Measurements from ENCODE around the gene PDE11A.

DNA sequence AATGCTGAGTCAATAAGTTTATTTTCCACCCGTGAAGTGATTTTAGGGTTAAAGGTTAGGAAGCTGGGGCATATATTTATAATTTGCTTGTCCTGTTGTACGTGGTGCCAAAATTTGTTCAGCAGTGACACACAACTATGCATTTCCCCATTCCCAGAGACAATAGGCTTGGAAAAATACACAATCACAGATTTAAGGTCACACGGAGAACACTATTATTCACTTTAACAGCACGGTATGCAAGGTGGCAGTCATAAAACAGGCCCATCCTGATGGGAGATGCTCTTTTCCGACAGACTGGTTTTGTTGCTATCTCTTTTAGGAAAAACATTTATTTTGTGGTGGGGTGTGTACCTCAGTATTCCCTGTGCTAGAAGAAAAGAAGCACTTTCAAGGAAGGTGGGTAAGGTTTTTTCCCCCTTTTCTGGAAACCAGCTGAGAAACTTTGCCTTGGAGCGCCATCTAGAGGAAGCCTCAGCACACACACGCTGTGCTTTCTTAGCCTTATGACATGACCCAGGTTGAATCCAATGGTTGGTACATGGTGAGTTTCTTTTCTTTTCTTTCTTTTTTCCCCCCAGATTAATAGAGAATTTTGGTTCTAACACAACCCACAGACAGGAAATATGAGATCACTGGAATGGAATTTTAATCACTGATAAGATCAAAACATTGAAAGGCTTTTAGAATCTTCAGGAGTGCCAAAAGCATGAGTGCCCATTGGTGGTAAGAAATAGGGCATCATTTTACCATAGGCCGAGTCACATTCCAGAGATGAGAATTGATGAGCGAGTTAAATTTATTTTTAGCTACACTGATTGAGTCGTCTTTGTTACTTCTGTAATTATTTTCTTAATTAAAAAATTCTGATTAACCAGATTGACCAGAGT, 347.9 kb downstream of the PDE11A start:
- TF ChIP-seq, protein P1, sequence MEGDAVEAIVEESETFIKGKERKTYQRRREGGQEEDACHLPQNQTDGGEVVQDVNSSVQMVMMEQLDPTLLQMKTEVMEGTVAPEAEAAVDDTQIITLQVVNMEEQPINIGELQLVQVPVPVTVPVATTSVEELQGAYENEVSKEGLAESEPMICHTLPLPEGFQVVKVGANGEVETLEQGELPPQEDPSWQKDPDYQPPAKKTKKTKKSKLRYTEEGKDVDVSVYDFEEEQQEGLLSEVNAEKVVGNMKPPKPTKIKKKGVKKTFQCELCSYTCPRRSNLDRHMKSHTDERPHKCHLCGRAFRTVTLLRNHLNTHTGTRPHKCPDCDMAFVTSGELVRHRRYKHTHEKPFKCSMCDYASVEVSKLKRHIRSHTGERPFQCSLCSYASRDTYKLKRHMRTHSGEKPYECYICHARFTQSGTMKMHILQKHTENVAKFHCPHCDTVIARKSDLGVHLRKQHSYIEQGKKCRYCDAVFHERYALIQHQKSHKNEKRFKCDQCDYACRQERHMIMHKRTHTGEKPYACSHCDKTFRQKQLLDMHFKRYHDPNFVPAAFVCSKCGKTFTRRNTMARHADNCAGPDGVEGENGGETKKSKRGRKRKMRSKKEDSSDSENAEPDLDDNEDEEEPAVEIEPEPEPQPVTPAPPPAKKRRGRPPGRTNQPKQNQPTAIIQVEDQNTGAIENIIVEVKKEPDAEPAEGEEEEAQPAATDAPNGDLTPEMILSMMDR (IDR thresholded peaks at IDR 0.05), result peak; percentile 70 to 86 (median 84)
- no peak for TF ChIP-seq POLR2A (IDR thresholded peaks at IDR 0.05)
